VCaP (cell line): Measurements from ENCODE around the gene ACAP3.

Experiments used
- H3K27ac ChIP-seq: fragments of 450-650 bp; 2 replicates; pipeline ENCODE4 v1.5.1; 2017
- CTCF ChIP-seq: fragments of 450-650 bp; conservative IDR thresholded peaks from 2 replicates; pipeline ENCODE4 v1.5.1; 2017; ENCODE audit warnings: mild to moderate bottlenecking, moderate library complexity

The ACAP3 gene, protein sequence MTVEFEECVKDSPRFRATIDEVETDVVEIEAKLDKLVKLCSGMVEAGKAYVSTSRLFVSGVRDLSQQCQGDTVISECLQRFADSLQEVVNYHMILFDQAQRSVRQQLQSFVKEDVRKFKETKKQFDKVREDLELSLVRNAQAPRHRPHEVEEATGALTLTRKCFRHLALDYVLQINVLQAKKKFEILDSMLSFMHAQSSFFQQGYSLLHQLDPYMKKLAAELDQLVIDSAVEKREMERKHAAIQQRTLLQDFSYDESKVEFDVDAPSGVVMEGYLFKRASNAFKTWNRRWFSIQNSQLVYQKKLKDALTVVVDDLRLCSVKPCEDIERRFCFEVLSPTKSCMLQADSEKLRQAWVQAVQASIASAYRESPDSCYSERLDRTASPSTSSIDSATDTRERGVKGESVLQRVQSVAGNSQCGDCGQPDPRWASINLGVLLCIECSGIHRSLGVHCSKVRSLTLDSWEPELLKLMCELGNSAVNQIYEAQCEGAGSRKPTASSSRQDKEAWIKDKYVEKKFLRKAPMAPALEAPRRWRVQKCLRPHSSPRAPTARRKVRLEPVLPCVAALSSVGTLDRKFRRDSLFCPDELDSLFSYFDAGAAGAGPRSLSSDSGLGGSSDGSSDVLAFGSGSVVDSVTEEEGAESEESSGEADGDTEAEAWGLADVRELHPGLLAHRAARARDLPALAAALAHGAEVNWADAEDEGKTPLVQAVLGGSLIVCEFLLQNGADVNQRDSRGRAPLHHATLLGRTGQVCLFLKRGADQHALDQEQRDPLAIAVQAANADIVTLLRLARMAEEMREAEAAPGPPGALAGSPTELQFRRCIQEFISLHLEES

DNA sequence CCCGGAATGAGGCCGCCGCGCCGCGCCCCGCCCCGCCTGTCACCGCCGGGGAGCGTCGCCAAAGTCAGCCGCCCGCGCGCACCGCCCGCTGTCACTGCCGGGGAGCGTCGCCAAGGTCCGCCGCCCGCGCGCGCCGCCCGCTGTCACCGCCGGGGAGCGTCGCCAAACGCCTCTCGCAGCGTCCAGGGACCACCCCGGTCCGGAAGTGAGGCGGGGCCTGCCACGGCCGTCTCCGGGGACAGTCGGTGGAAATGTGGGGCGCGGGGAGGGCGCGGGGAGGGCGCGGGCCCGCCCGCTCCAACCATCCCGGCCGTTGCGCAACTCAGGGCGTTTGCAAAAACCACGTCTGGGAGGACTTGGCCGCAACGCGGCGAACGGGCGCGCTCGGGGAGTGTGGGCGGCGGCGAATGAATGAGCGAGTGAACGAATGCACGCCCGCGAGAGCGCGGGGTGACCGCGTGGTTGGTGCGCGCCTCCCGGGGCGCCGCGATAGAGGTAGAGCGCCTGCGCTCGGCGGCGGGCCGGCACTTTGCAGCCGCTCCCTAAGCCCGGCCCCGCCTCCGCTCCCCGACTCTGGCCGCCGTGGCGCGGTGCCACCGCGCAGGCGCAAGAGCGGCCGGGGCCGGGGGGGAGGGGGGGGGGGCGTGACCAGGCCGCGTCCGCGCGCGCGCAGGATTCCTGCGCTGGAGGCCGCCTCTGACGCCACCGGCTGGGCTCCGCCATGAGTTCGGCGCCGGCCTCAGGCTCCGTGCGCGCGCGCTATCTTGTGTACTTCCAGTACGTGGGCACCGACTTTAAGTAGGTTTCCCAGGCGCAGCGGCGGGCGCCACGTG is at the start of gene ACAP3, which contains the start of gene PUSL1:
ACAP3 (minus strand) TSS at position 8 of the 833 bp plus-strand sequence. CDS start 115 bp downstream, outside the sequence.
PUSL1 (plus strand) TSS at position 675 of the 833 bp plus-strand sequence; CDS start at position 722, 47 bp downstream.
- no peak for TF ChIP-seq CTCF
- peak within 1 kb of the TSS; percentile 96 for H3K27ac ChIP-seq

- TF ChIP-seq CTCF = no peak
- no peak overlapping the region for H3K27ac ChIP-seq
Observed at GRCh38 chr1:1356796-1357401, 49.2 kb upstream of the ACAP3 start.

DNA sequence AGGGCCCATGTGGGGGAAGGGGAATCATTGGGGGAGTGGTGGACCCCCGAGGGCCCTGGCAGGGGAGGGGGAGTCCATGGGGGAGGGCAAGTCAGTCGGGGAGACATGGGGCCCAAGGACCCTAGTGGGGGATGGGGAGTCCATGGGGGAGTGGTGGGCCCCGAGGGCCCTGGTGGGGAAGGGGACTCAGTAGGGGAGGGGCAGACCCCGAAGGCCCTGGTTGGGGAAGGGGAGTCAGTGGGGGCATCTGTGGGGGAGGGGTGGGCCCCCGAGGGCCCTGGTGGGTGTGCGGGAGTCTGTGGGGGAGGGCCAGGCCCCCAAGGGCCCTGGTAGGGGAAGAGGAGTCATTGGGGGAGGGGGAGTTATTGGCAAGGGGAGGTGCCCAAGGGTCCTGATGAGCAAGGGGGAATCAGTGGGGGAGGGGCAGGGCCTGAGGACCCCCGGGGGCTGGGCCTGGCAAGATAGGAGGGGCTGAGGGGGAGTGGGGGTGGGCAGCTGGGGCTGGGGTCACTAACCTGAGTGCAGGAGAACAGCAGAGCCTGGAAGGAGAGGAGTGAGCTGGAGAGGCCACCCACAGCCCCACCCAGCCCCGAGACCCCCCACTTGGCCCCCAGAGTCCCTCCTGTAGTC is 48.6 kb upstream of the ACAP3 start:
- TF ChIP-seq CTCF = no peak
- no peak overlapping the region for H3K27ac ChIP-seq

- no peak overlapping the region for H3K27ac ChIP-seq
- TF ChIP-seq CTCF = no peak
Observed at GRCh38 chr1:1355416-1355815, 47.7 kb upstream of the ACAP3 start.

GRCh38 chr1:1354271-1355247 is 46.8 kb upstream of the ACAP3 start:
- TF ChIP-seq CTCF = no peak
- H3K27ac ChIP-seq = peak overlapping the region; percentile 64
